Activated CD4-positive, alpha-beta T cell treated with anti-CD3 and anti-CD28 coated beads, Interleukin-2, amount 10 ng/mL, durations not matched to agents 7 days and 5 days (primary cell): ENCODE data around the gene CTU2. TPM values are rescaled to one million over a fixed set of nuclear protein-coding genes. Genes with fewer than 3 reads are reported as not detected.

ENCODE experiments used
- CTCF ChIA-PET: fragments of 350-600 bp; sonication (Branson Sonifier 250); formaldehyde crosslinking; loops from one replicate; lab custom pipeline; 2021; ENCODE audit warnings: antibody characterized with exemption; lab: Charles Lee
- POLR2A ChIA-PET: fragments of 350-600 bp; sonication (Branson Sonifier 250); formaldehyde crosslinking; loops from one replicate; lab custom pipeline; 2021; ENCODE audit warnings: antibody characterized with exemption; lab: Charles Lee
- DNase-seq: peaks from one replicate; pipeline ENCODE4 v3.0.0-alpha.2; 2020
- H3K27ac Mint-ChIP-seq: one replicate; pipeline ENCODE4 v1.8.0; 2021; ENCODE audit warnings: mild to moderate bottlenecking, moderate library complexity, mixed read lengths
- H3K27me3 Mint-ChIP-seq: one replicate; pipeline ENCODE4 v1.8.0; 2021; ENCODE audit warnings: mixed read lengths
- H3K36me3 Mint-ChIP-seq: one replicate; pipeline ENCODE4 v1.8.0; 2021; ENCODE audit warnings: low read depth, mixed read lengths
- H3K4me1 Mint-ChIP-seq: one replicate; pipeline ENCODE4 v1.8.0; 2021; ENCODE audit warnings: mixed read lengths
- H3K4me3 Mint-ChIP-seq: one replicate; pipeline ENCODE4 v1.8.0; 2021; ENCODE audit warnings: mild to moderate bottlenecking, moderate library complexity, mixed read lengths
- H3K9me3 Mint-ChIP-seq: one replicate; pipeline ENCODE4 v1.8.0; 2021; ENCODE audit warnings: mixed read lengths
- total RNA-seq, 2 experiments: library from RNA; stranded (reverse); gene quantifications; one replicate each; pipeline ENCODE4 v1.2.3, GENCODE V29; 2021

CTU2 gene
- total RNA-seq, 2 experiments from 2014 or later: 20.5 to 27.2 TPM

GRCh38 chr16:88671806-88672205 is 34.5 kb upstream of the CTU2 start:
- DNase-seq: no peak
- ChIA-PET CTCF (interaction anchor here (2.0 kb wide), 1 partner anchor 10 kb away, joined by 4 read pairs; no protein-coding TSS in a partner anchor), POLR2A (no interaction called here)
- H3K27me3 Mint-ChIP-seq: no peaks in the 10 kb centered on the region
- no peaks in the 10 kb centered on the region for H3K9me3 Mint-ChIP-seq
- peaks cover 2% of the 10 kb centered on the region for H3K4me1 Mint-ChIP-seq
- H3K36me3 Mint-ChIP-seq: peaks cover 10% of the 10 kb centered on the region
- H3K27ac Mint-ChIP-seq: no peak overlapping the region
- H3K4me3 Mint-ChIP-seq: no peak overlapping the region

GRCh38 chr16:88672776-88673175 is 33.5 kb upstream of the CTU2 start:
- Mint-ChIP-seq H3K27me3 (no peaks in the 10 kb centered on the region), H3K4me1 (no peaks in the 10 kb centered on the region), H3K9me3 (no peaks in the 10 kb centered on the region), H3K4me3 (no peak overlapping the region), H3K36me3 (peaks cover 8% of the 10 kb centered on the region), H3K27ac (no peak overlapping the region)
- POLR2A ChIA-PET: no interaction called here
- CTCF ChIA-PET: interaction anchor here (0.6 to 2.0 kb wide), 4 partner anchors 9 to 184 kb away, joined by 3 to 4 read pairs (median 4); partner anchors contain the start of genes GALNS and TRAPPC2L
- DNase-seq: no peak

GRCh38 chr16:88673716-88674379 is 32.5 kb upstream of the CTU2 start:
- H3K27ac Mint-ChIP-seq: no peak overlapping the region
- no peaks in the 10 kb centered on the region for H3K9me3 Mint-ChIP-seq

GRCh38 chr16:88676502-88677242 is 29.6 kb upstream of the CTU2 start:
- DNase-seq: no peak
- CTCF ChIA-PET: interaction anchor here (0.9 to 1.2 kb wide), 2 partner anchors 9 to 881 kb away, joined by 3 read pairs; no protein-coding TSS in a partner anchor
- H3K4me1 Mint-ChIP-seq: peaks cover 11% of the 10 kb centered on the region
- H3K4me3 Mint-ChIP-seq: no peak overlapping the region
- POLR2A ChIA-PET: no interaction called here
- peaks cover 15% of the 10 kb centered on the region for H3K36me3 Mint-ChIP-seq
- H3K27ac Mint-ChIP-seq: no peak overlapping the region
- H3K9me3 Mint-ChIP-seq: no peaks in the 10 kb centered on the region
- H3K27me3 Mint-ChIP-seq: no peaks in the 10 kb centered on the region

More at GRCh38 chr16:88673716-88674379, 32.5 kb upstream of the CTU2 start:
- H3K36me3 Mint-ChIP-seq: peaks cover 2% of the 10 kb centered on the region
- no peak overlapping the region for H3K4me3 Mint-ChIP-seq
- no peaks in the 10 kb centered on the region for H3K4me1 Mint-ChIP-seq
- POLR2A ChIA-PET: no interaction called here
- DNase-seq: no peak
- no peaks in the 10 kb centered on the region for H3K27me3 Mint-ChIP-seq
- CTCF ChIA-PET: interaction anchor here (0.6 to 2.0 kb wide), 3 partner anchors 8 to 183 kb away, joined by 3 to 4 read pairs (median 4); partner anchors contain the start of genes GALNS and TRAPPC2L

GRCh38 chr16:88677721-88678120 is 28.6 kb upstream of the CTU2 start:
- peaks cover 18% of the 10 kb centered on the region for H3K36me3 Mint-ChIP-seq
- ChIA-PET POLR2A (no interaction called here), CTCF (no interaction called here)

GRCh38 chr16:88678224-88678979 is 27.9 kb upstream of the CTU2 start:
- Mint-ChIP-seq H3K36me3 (peaks cover 18% of the 10 kb centered on the region), H3K9me3 (no peaks in the 10 kb centered on the region), H3K4me3 (no peak overlapping the region), H3K4me1 (peaks cover 22% of the 10 kb centered on the region), H3K27me3 (no peaks in the 10 kb centered on the region), H3K27ac (no peak overlapping the region)
- ChIA-PET POLR2A (no interaction called here), CTCF (no interaction called here)
- DNase-seq: no peak

More at GRCh38 chr16:88677721-88678120, 28.6 kb upstream of the CTU2 start:
- no peak for DNase-seq
- Mint-ChIP-seq H3K4me3 (no peak overlapping the region), H3K9me3 (no peaks in the 10 kb centered on the region), H3K4me1 (peaks cover 20% of the 10 kb centered on the region), H3K27ac (no peak overlapping the region), H3K27me3 (no peaks in the 10 kb centered on the region)

- H3K27ac Mint-ChIP-seq: peak overlapping the region; percentile 96
- POLR2A ChIA-PET: no interaction called here
These were observed 25.7 kb upstream of the CTU2 start for GRCh38 chr16:88680554-88681083.

GRCh38 chr16:88681084-88681680 is 25.1 kb upstream of the CTU2 start:
- Mint-ChIP-seq H3K4me3 (peak overlapping the region; percentile 59), H3K36me3 (peaks cover 26% of the 10 kb centered on the region), H3K9me3 (no peaks in the 10 kb centered on the region), H3K4me1 (peaks cover 39% of the 10 kb centered on the region), H3K27ac (peak overlapping the region; percentile 96), H3K27me3 (no peaks in the 10 kb centered on the region)
- peak; percentile 52 for DNase-seq
- CTCF ChIA-PET: interaction anchor here (0.8 to 1.2 kb wide), 3 partner anchors 15 to 52 kb away, joined by 3 read pairs; no protein-coding TSS in a partner anchor
- POLR2A ChIA-PET: interaction anchor here (0.6 kb wide), 1 partner anchor 15 kb away, joined by 3 read pairs; no protein-coding TSS in a partner anchor

More at GRCh38 chr16:88680554-88681083, 25.7 kb upstream of the CTU2 start:
- Mint-ChIP-seq H3K36me3 (peaks cover 29% of the 10 kb centered on the region), H3K9me3 (no peaks in the 10 kb centered on the region), H3K4me1 (peaks cover 39% of the 10 kb centered on the region), H3K4me3 (peak overlapping the region; percentile 59), H3K27me3 (no peaks in the 10 kb centered on the region)
- no peak for DNase-seq
- CTCF ChIA-PET: interaction anchor here (0.6 to 1.2 kb wide), 2 partner anchors 52 to 83 kb away, joined by 3 read pairs; no protein-coding TSS in a partner anchor

- Mint-ChIP-seq H3K27me3 (no peaks in the 10 kb centered on the region), H3K36me3 (peaks cover 26% of the 10 kb centered on the region), H3K4me1 (peaks cover 39% of the 10 kb centered on the region), H3K4me3 (peak overlapping the region; percentile 59), H3K9me3 (no peaks in the 10 kb centered on the region), H3K27ac (peak overlapping the region; percentile 96)
- CTCF ChIA-PET: interaction anchor here (0.8 to 1.2 kb wide), 3 partner anchors 9 to 22 kb away, joined by 3 to 4 read pairs (median 3); no protein-coding TSS in a partner anchor
- peak; percentile 76 for DNase-seq
- POLR2A ChIA-PET: interaction anchor here (0.6 kb wide), 1 partner anchor 15 kb away, joined by 3 read pairs; no protein-coding TSS in a partner anchor
These were observed 24.4 kb upstream of the CTU2 start for GRCh38 chr16:88681709-88682451.

- no peaks in the 10 kb centered on the region for H3K27me3 Mint-ChIP-seq
- no peak for DNase-seq
- H3K4me3 Mint-ChIP-seq: peak overlapping the region; percentile 79
- peaks cover 63% of the 10 kb centered on the region for H3K4me1 Mint-ChIP-seq
- H3K27ac Mint-ChIP-seq: peak overlapping the region; percentile 69
- ChIA-PET POLR2A (no interaction called here), CTCF (interaction anchor here (0.6 to 1.6 kb wide), 5 partner anchors 10 to 51 kb away, joined by 3 to 4 read pairs (median 3); partner anchors contain the start of gene MVD)
- no peaks in the 10 kb centered on the region for H3K9me3 Mint-ChIP-seq
- H3K36me3 Mint-ChIP-seq: peaks cover 26% of the 10 kb centered on the region
These were observed 21.6 kb upstream of the CTU2 start for GRCh38 chr16:88684569-88685155.
